ENCODE results near the gene MATR3.

MATR3 gene

GRCh38 chr5:139376364-139376763, 82.8 kb downstream of the MATR3 start:
- TF ChIP-seq TAF1 (IDR thresholded peaks at IDR 0.05; ENCODE audit: borderline replicate concordance, insufficient read depth, low read length) = no peak
- no peak for TF ChIP-seq POLR2AphosphoS5 (IDR thresholded peaks at IDR 0.05; ENCODE audit: low read depth, low read length)
- no peak for TF ChIP-seq SIN3A (IDR thresholded peaks at IDR 0.05; ENCODE audit: borderline replicate concordance, insufficient read depth, low read length)
- TF ChIP-seq REST (IDR thresholded peaks at IDR 0.05; ENCODE audit: insufficient read depth in 1 of 2, low read depth in 2 of 2, low read length in 2 of 2) = no peak
- TF ChIP-seq FOXP2 (optimal IDR thresholded peaks at IDR 0.05; ENCODE audit: borderline replicate concordance, extremely low read depth, extremely low read length, insufficient read depth) = no peak

- TF ChIP-seq POLR2AphosphoS5 (IDR thresholded peaks at IDR 0.05; ENCODE audit: low read depth, low read length) (no peak), REST (IDR thresholded peaks at IDR 0.05; ENCODE audit: insufficient read depth in 1 of 2, low read depth in 2 of 2, low read length in 2 of 2) (no peak), TAF1 (IDR thresholded peaks at IDR 0.05; ENCODE audit: borderline replicate concordance, insufficient read depth, low read length) (no peak), FOXP2 (optimal IDR thresholded peaks at IDR 0.05; ENCODE audit: borderline replicate concordance, extremely low read depth, extremely low read length, insufficient read depth) (no peak), SIN3A (IDR thresholded peaks at IDR 0.05; ENCODE audit: borderline replicate concordance, insufficient read depth, low read length) (no peak)
Observed at GRCh38 chr5:139377226-139377625, 83.7 kb downstream of the MATR3 start.

GRCh38 chr5:139378101-139378825, 84.7 kb downstream of the MATR3 start:
- no peak for TF ChIP-seq FOXP2 (optimal IDR thresholded peaks at IDR 0.05; ENCODE audit: borderline replicate concordance, extremely low read depth, extremely low read length, insufficient read depth)
- TF ChIP-seq REST (IDR thresholded peaks at IDR 0.05; ENCODE audit: insufficient read depth in 1 of 2, low read depth in 2 of 2, low read length in 2 of 2) = no peak
- no peak for TF ChIP-seq SIN3A (IDR thresholded peaks at IDR 0.05; ENCODE audit: borderline replicate concordance, insufficient read depth, low read length)
- TF ChIP-seq TAF1 (IDR thresholded peaks at IDR 0.05; ENCODE audit: borderline replicate concordance, insufficient read depth, low read length) = no peak
- no peak for TF ChIP-seq POLR2AphosphoS5 (IDR thresholded peaks at IDR 0.05; ENCODE audit: low read depth, low read length)

GRCh38 chr5:139378941-139379361, 85.4 kb downstream of the MATR3 start:
- TF ChIP-seq POLR2AphosphoS5 (IDR thresholded peaks at IDR 0.05; ENCODE audit: low read depth, low read length) (no peak), TAF1 (IDR thresholded peaks at IDR 0.05; ENCODE audit: borderline replicate concordance, insufficient read depth, low read length) (no peak), REST (IDR thresholded peaks at IDR 0.05; ENCODE audit: insufficient read depth in 1 of 2, low read depth in 2 of 2, low read length in 2 of 2) (no peak), SIN3A (IDR thresholded peaks at IDR 0.05; ENCODE audit: borderline replicate concordance, insufficient read depth, low read length) (no peak), FOXP2 (optimal IDR thresholded peaks at IDR 0.05; ENCODE audit: borderline replicate concordance, extremely low read depth, extremely low read length, insufficient read depth) (no peak)
